Stimulated activated CD8-positive, alpha-beta memory T cell treated with anti-CD3 and anti-CD28 coated beads, Interleukin-15, amount 100 ng/mL, for 4 hours (primary cell): ENCODE results near the gene ACAP1.

Source experiments
- DNase-seq, 2 donors: peaks; one replicate each; pipeline ENCODE4 v3.0.0-alpha.2; 2020; ENCODE audit warnings: low read depth in 2 of 2

ACAP1 gene

DNA sequence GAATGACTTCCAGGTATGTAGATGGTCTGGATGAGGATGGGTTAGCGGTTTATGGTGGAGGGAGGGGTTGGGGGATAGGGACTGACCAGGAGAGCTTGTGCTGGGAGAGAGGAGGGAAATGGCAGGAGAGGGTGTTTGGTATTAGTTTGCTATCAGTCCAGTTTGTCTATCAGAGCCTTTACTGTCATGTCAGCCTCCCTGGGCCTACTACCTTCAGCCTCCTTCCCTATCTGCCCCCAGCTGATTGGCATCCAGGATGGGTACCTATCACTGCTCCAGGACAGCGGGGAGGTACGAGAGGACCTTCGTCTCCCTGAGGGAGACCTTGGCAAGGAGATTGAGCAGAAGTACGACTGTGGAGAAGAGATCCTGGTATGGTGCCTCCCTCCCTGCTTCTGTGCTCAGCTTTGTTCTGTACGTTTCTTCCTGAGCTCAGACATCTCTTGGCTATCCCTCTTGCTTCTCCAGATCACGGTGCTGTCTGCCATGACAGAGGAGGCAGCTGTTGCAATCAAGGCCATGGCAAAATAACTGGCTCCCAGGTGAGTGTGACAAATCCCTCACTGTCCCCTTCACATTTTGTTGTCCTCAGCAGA is 25.1 kb upstream of the ACAP1 start:
- no peak for DNase-seq

GRCh38 chr17:7312432-7313087 is 23.8 kb upstream of the ACAP1 start:
- DNase-seq = no peak

DNA sequence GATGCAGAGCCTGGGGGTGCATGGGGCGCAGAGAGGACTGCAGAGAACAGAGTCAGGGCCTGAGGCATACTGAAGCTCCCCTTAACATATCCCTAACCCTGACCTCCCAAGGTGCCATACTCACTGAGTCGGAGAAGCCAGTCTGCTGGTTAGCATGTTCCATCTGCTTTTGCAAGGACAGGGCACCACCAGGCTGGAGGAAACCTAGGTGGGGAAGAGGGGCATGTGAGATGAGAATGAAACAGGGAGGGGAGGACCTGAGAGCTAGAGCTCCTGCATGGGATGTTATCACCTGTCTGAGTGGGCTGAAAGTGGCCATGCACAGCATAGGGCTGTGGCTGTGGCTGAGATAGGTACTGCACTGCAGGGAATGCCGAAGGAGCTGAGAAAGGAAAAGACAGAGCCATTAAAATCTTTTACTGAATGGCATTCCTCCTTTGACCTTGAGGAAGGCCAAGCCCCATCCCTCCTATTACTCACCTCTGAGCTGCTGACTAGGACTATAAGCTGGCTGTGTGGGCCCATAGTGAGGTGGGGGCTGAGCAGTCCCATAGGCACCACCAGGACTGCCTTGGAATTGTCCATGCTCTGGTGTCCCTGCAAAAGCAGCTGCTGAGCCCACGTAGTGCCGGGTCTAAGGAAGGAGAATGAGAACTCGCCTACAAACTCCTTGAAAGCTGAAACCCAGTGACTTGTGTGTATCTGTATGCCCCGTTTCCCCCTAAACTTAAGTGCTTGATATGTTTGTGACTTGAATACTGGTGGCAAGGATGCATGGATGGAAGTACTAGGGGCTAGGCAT is 23.0 kb upstream of the ACAP1 start:
- no peak for DNase-seq

DNA sequence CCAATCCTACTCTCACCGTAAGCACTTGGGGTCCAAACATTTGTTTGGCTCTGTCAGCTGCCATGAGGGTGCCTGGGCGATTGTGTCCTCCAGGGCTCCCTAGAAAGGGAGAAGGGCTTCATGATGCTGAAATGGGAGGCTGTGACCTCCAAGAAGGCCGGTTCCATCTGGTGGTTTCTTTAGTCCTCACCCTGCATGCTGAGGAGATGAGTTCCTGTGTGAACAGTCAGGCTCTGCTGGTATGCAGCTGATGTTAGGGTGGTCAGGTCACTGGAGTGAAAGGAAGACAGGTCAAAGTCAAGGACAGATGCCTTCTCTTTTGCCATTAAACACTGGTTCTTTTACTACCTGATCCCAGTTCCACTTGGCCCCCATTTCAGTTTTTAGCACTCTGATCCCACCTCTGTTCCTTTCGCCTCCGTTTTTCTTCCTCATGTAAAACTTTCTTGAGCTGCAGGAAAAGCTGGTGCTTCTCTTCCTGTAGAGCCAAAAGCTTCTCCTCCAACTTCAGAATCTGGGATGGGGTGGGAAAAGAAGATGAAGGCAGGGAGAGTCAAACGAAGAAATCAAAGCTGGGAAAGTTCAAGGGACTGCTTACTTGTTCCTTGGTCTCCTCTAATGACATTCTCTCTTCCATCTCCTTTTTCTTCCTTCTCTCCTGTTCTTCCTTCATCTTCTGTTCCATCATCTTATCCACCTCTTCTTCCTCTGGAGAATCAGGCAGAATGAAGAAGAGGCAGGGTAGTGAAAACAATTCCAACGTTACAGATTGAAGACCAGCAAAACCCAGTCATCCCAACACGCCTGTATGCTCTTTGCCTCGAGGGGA is 22.2 kb upstream of the ACAP1 start:
- DNase-seq = no peak

- peak; percentile 83 for DNase-seq
Observed at GRCh38 chr17:7314719-7315569, 21.4 kb upstream of the ACAP1 start, which contains the start of gene GPS2. GPS2 (minus strand) TSS chr17:7315360; CDS start chr17:7315052, 308 bp downstream.

GRCh38 chr17:7315570-7316235 is 20.6 kb upstream of the ACAP1 start:
- no peak for DNase-seq

GRCh38 chr17:7317161-7317803 is 19.0 kb upstream of the ACAP1 start:
- no peak for DNase-seq

GRCh38 chr17:7318121-7318860 is 18.0 kb upstream of the ACAP1 start:
- no peak for DNase-seq

DNA sequence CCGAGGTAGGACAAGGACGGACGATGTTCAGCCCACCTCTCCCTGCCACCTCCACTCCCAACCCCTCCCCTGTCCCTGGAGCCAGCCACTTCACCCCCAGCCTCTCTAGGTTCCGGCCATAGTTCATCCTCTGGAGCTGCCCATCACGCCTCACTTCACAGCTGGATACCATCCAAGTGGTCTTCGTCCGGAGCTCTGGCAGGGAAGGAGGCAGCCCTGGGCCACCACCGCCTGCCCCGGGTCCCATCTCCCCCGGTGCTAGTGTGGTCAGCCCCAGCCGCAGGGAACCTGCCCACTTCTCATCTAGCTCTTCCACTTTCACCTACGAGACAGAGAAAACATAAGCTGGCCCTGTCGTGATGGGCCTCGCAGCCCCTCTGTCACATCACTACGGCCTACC is 14.9 kb upstream of the ACAP1 start:
- no peak for DNase-seq

GRCh38 chr17:7322520-7323194 is 13.7 kb upstream of the ACAP1 start:
- no peak for DNase-seq

DNA sequence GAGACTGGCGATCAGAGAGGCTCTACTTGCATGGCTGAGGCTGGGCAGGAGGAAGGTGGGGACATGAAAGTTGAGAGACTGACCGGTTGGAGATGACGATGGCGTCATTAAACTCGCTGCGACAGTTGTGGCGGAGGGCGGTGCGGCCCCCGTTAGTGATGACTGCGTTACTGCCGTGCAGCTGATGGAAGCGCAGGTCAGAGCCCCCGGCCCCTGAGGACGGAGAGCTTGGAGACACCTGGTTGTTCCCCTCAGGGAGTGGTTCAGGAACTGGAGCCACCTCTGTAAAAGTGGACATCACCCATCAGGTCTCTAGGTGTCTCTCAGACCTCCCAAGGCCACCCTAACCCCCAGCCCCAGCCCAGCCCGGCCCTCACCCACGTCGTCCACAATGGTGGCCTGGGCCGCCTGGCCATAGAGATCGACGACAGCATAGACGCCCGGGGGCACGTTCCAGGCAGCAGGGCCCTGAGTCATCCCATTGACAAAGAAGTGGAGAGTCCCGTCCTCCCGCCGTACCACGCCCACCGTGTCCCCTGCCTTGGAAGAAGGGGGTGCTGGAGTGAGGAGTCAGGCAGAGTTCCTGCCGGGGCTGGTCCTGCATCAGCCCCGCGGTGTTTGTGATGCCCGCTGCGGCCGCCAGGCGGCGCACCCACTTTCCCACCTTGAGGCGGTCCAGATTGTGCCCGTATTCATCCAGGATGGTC is 12.4 kb upstream of the ACAP1 start:
- peak; percentile 15 to 36 for DNase-seq

DNA sequence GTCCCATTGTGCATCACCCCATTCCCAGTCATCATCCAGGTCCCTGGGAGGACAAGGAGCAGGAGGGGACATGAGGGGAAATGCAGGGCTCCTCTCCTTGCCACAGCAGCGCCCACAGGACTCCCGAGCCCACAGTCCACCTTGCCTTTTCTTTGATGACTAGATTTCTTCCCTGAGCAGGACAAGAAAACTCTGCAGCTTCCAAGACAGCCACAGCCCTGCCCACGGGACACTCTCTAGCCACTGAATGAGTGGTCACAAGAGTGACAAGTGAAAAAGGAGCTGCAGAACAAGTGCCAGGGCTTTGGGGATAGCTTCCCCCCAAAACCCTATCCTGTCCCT is 11.9 kb upstream of the ACAP1 start:
- DNase-seq = no peak

GRCh38 chr17:7325031-7325528 is 11.2 kb upstream of the ACAP1 start:
- DNase-seq = no peak

DNA sequence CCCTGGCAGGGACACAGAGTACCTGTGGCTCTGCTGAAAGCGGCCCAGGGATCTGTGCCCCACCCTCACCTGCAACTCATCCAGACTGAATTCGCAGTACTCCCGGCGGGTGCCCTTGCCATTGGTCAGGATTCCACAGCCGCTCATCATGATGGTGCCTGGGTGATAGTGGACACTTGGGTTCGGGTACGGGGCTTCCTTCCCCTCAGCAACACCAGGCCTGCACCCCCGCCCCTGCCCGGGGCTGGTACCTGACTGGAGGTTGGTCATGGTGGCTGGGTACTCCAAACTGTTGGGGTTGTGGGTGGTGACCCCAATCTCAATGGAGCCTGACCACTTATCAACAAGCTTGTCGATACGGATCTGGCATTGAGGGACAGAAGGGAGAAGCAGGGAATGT is 10.1 kb upstream of the ACAP1 start:
- DNase-seq = no peak

- DNase-seq = no peak
Observed at GRCh38 chr17:7327056-7327455, 9.3 kb upstream of the ACAP1 start.

- DNase-seq = no peak
Observed at GRCh38 chr17:7327501-7327900, 8.8 kb upstream of the ACAP1 start.

- no peak for DNase-seq
Observed at GRCh38 chr17:7328009-7328408, 8.3 kb upstream of the ACAP1 start.

DNA sequence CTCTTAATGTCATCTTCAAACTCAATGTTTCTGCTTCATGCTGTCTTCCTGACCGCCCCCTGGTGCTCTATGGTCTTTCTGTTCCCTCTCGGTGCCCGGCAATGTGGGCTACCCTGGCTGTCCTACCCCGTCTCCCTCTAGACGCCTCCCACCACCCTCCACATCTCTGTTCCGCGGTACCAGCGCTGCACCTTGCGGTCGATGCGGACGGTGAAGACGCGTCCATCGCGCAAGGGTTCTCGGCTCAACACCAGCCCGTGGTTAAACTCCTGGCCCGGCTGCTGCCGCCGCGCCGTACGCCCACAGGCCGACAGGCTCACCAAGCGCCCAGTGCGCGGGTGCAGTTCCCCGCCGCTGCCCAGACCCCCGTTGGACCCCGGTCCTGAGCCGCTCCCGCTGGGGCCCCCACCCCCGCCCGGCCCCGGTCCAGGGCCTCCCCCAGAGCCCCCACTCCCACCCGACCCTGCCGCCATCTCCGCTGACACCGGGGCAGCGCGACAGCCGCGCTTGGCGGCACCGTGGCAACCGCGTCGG is 7.4 kb upstream of the ACAP1 start, which contains the start of gene NEURL4:
Gene NEURL4 (minus strand): TSS at position 496 of the 534 bp plus-strand sequence. CDS start 23 bp downstream, at position 473.
- no peak for DNase-seq
